ENCODE results near the gene VPS39.

The VPS39 gene

DNA sequence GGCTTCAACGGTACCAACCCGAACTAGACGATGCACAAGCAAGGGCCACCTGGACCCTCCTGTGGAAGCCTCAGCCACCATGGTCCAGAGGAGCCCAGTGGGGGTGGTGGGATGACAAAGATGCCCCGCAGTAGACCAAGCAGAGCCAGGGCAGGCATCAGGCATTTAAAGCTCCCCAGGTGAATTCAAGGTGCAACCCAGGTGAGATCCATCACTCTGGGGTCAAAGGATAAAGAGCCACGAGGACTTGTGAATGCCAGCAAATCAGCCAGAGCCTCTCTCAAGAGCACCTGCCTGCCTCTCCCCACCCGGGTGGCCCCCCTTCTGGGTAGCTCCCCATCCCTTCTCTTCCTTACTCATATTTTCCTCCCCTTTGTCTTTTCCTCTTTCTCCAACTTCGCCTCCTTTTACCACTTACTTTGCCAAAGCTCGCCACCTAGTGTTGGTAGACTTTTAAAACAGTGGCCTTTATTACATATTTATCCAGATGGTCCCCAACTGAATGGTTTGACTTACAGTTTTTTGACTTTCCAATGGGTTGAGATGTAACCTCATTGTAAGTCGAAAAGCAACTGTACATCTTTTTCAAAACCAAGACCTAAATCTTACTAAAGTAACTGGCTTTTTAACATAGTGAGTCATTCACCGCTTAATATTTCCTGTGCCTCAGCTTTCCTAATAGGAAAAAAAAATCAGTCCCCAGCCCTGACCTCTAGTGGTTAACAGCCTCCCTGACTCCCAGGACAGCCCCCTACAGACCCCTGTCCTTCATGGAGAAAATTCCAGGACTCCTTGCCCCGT lies 70.4 kb downstream of the VPS39 start:
- Histone ChIP-seq H3K9me2 (replicated peaks; ENCODE audit: insufficient read depth, low read length) (no peaks in the 10 kb centered on the region), H3K4me1 (ENCODE audit: low read length) (no peaks in the 10 kb centered on the region), H2AFZ (ENCODE audit: low read length) (no peak overlapping the region), H4K20me1 (ENCODE audit: insufficient read depth, low read length) (no peaks in the 10 kb centered on the region), H3K79me2 (ENCODE audit: low read length) (no peaks in the 10 kb centered on the region), H3K9ac (ENCODE audit: low read length) (no peak overlapping the region), H3K4me3 (ENCODE audit: low read length) (no peak overlapping the region), H3K27ac (ENCODE audit: low read length) (no peak overlapping the region), H3K9me3 (replicated peaks; ENCODE audit: insufficient read depth, low read length) (no peaks in the 10 kb centered on the region), H3F3A (ENCODE audit: insufficient read depth, low read length) (no peaks in the 10 kb centered on the region), H3K27me3 (replicated peaks; ENCODE audit: insufficient read depth, low read length) (no peaks in the 10 kb centered on the region), H3K4me2 (ENCODE audit: low read depth, low read length) (no peak overlapping the region), H3K36me3 (replicated peaks; ENCODE audit: insufficient read depth, low read length) (no peaks in the 10 kb centered on the region)
- TF ChIP-seq EZH2phosphoT487 (IDR thresholded peaks at IDR 0.05; ENCODE audit: low read length) = no peak
- TF ChIP-seq, protein P1, sequence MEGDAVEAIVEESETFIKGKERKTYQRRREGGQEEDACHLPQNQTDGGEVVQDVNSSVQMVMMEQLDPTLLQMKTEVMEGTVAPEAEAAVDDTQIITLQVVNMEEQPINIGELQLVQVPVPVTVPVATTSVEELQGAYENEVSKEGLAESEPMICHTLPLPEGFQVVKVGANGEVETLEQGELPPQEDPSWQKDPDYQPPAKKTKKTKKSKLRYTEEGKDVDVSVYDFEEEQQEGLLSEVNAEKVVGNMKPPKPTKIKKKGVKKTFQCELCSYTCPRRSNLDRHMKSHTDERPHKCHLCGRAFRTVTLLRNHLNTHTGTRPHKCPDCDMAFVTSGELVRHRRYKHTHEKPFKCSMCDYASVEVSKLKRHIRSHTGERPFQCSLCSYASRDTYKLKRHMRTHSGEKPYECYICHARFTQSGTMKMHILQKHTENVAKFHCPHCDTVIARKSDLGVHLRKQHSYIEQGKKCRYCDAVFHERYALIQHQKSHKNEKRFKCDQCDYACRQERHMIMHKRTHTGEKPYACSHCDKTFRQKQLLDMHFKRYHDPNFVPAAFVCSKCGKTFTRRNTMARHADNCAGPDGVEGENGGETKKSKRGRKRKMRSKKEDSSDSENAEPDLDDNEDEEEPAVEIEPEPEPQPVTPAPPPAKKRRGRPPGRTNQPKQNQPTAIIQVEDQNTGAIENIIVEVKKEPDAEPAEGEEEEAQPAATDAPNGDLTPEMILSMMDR (IDR thresholded peaks at IDR 0.05; ENCODE audit: low read length) = peak; percentile 63
- peak; percentile 42 for DNase-seq

DNA sequence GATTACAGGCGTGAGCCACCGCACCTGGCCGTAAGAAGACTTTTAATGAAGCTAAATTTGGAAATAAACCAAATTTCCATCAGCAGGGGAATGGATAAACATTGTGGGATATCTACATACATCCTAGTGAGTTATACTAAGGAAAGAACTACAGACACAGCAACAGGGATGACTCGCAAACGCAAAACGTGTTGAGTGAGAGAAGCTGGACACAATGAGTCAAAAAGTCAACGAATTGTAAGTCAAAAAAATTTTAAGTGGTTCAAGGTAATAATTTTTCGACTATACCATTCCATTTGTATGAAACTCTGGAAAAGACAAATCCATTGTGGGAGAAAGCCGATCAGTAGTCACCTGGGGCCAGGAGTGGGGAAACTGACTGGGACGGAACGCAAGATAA lies 71.6 kb downstream of the VPS39 start:
- H2AFZ ChIP-seq (ENCODE audit: low read length) = no peak overlapping the region
- DNase-seq = no peak
- H3K9me2 ChIP-seq (replicated peaks; ENCODE audit: insufficient read depth, low read length) = no peaks in the 10 kb centered on the region
- no peaks in the 10 kb centered on the region for H3K9me3 ChIP-seq (replicated peaks; ENCODE audit: insufficient read depth, low read length)
- H3K4me2 ChIP-seq (ENCODE audit: low read depth, low read length) = no peak overlapping the region
- H3K4me1 ChIP-seq (ENCODE audit: low read length) = no peaks in the 10 kb centered on the region
- no peaks in the 10 kb centered on the region for H3F3A ChIP-seq (ENCODE audit: insufficient read depth, low read length)
- H3K4me3 ChIP-seq (ENCODE audit: low read length) = no peak overlapping the region
- no peaks in the 10 kb centered on the region for H4K20me1 ChIP-seq (ENCODE audit: insufficient read depth, low read length)
- no peak overlapping the region for H3K27ac ChIP-seq (ENCODE audit: low read length)
- no peak overlapping the region for H3K9ac ChIP-seq (ENCODE audit: low read length)
- TF ChIP-seq, protein P1 (IDR thresholded peaks at IDR 0.05; ENCODE audit: low read length) = no peak
- TF ChIP-seq EZH2phosphoT487 (IDR thresholded peaks at IDR 0.05; ENCODE audit: low read length) (no peak), EZH2 (optimal IDR thresholded peaks at IDR 0.05; ENCODE audit: low read depth, low read length) (no peak)
- H3K79me2 ChIP-seq (ENCODE audit: low read length) = no peaks in the 10 kb centered on the region
- H3K36me3 ChIP-seq (replicated peaks; ENCODE audit: insufficient read depth, low read length) = no peaks in the 10 kb centered on the region
- H3K27me3 ChIP-seq (replicated peaks; ENCODE audit: insufficient read depth, low read length) = no peaks in the 10 kb centered on the region

DNA sequence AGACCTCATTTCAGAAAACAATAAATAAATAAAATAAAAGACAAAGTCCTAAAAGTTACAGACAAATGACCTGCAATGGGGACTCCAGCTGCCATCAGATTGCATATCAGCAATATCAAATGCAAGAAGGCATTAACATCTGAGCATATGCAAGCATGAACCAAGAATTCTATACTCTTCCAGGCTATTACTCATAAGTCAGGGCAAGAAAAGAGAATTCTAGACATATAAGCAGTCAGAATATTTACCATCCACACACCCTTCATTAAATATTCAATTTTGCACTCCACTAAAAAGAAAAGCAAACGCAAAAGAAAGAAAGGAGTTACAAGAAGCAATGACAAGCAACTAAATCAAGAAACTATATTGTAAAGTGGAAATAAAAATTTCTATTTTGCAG lies 72.8 kb downstream of the VPS39 start:
- no peaks in the 10 kb centered on the region for H3K27me3 ChIP-seq (replicated peaks; ENCODE audit: insufficient read depth, low read length)
- no peak for TF ChIP-seq EZH2 (optimal IDR thresholded peaks at IDR 0.05; ENCODE audit: low read depth, low read length)
- no peak for TF ChIP-seq EZH2phosphoT487 (IDR thresholded peaks at IDR 0.05; ENCODE audit: low read length)
- TF ChIP-seq, protein P1 (IDR thresholded peaks at IDR 0.05; ENCODE audit: low read length) = no peak

More for the DNA sequence above, 72.8 kb downstream of the VPS39 start:
- Histone ChIP-seq H3K79me2 (ENCODE audit: low read length) (no peaks in the 10 kb centered on the region), H2AFZ (ENCODE audit: low read length) (no peak overlapping the region), H3K4me3 (ENCODE audit: low read length) (no peak overlapping the region), H3K4me2 (ENCODE audit: low read depth, low read length) (no peak overlapping the region), H3K27ac (ENCODE audit: low read length) (no peak overlapping the region), H3K9ac (ENCODE audit: low read length) (no peak overlapping the region), H3K36me3 (replicated peaks; ENCODE audit: insufficient read depth, low read length) (no peaks in the 10 kb centered on the region), H3K4me1 (ENCODE audit: low read length) (no peaks in the 10 kb centered on the region), H4K20me1 (ENCODE audit: insufficient read depth, low read length) (no peaks in the 10 kb centered on the region), H3K9me2 (replicated peaks; ENCODE audit: insufficient read depth, low read length) (no peaks in the 10 kb centered on the region), H3F3A (ENCODE audit: insufficient read depth, low read length) (no peaks in the 10 kb centered on the region), H3K9me3 (replicated peaks; ENCODE audit: insufficient read depth, low read length) (no peaks in the 10 kb centered on the region)
- no peak for DNase-seq

All from MM.1S (cell line).